Activated CD4-positive, alpha-beta T cell treated with anti-CD3 and anti-CD28 coated beads, Interleukin-2, amount 50 U/mL, for 1 hour (primary cell): ENCODE measurements around the gene CLK4.

Source experiments
- DNase-seq: peaks from one replicate; pipeline ENCODE4 v3.0.0-alpha.2; 2020

CLK4 gene

GRCh38 chr5:178626484-178627258, at the start of gene CLK4:
CLK4 (minus strand) TSS chr5:178627050; CDS start chr5:178623416, 3,634 bp downstream.
- DNase-seq = peak; percentile 97

GRCh38 chr5:178675922-178676321, 49.1 kb upstream of the CLK4 start:
- no peak for DNase-seq

GRCh38 chr5:178674334-178674733, 47.5 kb upstream of the CLK4 start:
- no peak for DNase-seq

DNA sequence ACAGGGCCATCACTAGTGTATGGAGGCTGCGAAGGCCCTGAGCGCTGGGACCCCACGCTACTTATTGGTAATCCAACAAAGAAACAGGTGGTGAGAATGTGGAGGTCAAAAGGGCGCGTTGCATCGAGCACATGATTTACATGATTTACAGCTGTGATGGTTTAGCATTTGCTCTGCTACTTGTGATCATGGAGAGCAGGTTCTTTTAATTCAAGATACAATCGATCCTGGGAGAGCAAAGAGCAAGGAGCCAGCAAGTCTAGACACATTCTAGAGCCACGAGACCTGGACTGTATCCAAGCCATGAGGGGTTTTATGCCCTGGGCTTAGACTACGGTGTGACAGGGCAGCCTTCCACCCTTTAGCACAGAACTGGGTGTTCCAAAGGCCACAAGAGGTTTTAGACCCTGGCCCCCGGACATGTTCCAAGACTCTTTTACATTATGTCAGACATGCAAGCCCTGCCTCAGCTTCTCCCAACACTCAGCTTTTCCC, 47.0 kb upstream of the CLK4 start:
- DNase-seq = no peak

DNA sequence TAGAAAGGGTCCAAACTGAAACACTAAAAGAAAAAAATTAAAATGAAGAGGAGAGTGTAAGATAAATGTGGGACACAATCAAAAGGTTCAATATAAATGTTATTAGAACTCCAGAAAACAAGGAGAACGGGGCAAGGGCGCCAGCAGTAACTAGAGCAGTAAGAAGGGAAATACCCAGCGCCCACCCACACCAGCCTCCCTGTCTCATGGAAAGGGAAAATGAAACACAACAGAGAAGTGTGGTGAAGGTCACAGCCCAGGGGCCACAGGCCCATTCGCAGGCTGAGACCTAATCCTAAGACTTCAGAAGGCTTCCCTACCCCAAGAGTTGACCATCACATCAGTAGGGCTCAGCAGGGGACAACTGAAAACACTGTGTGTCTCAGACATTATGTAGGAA, 45.8 kb upstream of the CLK4 start:
- DNase-seq = no peak

GRCh38 chr5:178671602-178672144, 44.8 kb upstream of the CLK4 start:
- DNase-seq = no peak

DNA sequence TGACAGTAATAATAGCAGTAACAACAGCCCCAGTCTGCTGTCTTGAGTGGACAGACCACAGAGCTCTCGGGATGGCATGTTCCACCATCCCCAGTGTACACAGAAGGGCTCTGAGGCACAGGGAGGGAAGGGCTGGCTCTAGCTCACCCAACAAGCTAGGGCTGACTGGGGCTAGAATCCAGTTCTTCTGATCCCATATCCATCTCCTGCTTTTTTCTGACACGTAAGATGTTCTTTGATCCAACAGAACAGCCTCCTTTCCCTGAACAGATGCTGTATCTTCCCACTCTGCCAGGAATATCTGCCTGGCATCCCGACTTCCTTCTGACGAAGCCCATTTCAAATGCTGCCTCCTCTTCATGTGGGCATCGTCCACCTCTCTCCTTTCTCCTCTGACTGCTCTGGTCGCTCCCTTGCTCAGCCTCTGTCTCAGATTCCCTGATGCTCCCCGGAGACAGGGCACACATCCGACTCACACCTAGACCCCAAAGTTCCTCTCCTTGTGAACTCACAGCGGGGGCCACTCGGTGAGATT, 43.6 kb upstream of the CLK4 start:
- DNase-seq = no peak

GRCh38 chr5:178668579-178668978, 41.7 kb upstream of the CLK4 start:
- no peak for DNase-seq

- no peak for DNase-seq
Measured at GRCh38 chr5:178667688-178668087, 40.8 kb upstream of the CLK4 start.

- no peak for DNase-seq
Measured at GRCh38 chr5:178667101-178667500, 40.3 kb upstream of the CLK4 start.

DNA sequence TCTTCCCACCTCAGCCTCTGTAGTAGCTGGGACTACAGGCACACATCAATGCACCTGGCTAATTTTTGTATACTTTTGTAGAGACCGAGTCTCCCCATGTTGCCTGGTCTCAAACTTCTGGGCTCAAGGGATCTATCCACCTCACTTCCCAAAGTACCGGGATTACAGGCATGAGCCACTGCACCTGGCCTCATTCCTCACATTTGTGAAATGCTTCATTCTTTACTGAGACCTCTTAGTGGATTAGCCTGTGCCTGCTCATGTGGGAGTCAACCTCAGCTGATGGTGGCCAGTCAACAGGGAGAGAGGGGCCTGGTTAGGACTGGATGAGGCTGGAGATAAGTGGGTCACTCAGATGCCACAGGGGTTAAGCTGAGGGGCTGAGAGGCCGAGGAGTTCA, 37.3 kb upstream of the CLK4 start:
- DNase-seq = no peak

GRCh38 chr5:178662541-178662860, 35.7 kb upstream of the CLK4 start:
- no peak for DNase-seq

GRCh38 chr5:178661836-178662540, 35.1 kb upstream of the CLK4 start:
- no peak for DNase-seq

DNA sequence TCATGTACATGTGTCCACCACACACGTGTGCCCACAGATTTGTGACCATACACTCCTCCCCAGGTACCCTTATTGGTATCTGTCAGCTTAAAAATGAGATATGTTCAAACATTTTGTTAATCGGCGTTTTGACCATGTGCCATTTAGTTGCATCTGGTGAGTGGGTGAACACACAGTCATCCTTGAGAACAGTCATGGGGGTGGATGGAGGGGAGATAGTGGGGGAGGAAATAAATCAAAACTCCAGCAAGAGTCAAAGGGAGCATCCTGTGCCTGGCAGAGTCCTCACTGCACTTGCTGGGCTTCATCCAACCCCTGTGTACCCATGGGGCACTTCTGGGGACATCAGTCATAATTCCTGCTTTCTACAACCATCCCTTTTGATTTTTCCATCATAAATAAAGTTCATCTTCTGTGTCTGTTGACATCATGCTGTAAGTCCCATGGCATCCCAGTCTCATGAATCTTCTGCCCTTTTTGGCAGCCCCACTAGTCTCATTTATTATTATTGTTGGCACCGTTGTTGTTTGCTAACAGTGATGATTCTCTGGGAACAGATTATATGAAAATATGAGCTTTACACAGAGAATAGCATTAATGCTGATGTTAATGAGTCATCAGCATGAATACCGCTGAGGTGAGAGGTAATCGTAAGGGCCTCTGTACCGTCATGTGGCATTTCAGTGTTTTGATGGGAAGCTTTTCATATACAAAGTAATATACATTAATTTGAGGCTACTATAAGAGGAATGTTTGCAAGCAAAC, 24.4 kb upstream of the CLK4 start:
- no peak for DNase-seq

DNA sequence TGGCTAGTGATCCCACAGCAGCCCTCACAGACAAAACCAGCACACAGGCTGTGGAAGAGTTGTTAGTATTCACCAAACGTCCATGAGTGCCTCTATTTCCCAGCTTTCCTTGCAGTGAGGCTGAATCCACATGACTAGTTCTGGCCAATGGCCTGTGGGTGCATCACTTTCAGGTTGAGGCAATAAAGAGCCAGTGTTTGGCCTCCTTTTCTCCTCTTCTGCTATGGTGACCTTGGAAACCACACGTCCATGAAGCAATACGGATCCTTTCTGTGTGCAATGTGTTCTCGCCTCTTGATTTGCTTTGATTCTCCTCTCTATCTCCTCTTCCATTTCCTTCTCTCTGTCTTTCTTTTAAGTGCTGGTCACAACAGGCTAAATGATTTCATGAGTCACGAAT, 23.4 kb upstream of the CLK4 start:
- DNase-seq = no peak

- no peak for DNase-seq
Measured at GRCh38 chr5:178649580-178649979, 22.7 kb upstream of the CLK4 start.

GRCh38 chr5:178644826-178645545, 18.1 kb upstream of the CLK4 start:
- DNase-seq = no peak

DNA sequence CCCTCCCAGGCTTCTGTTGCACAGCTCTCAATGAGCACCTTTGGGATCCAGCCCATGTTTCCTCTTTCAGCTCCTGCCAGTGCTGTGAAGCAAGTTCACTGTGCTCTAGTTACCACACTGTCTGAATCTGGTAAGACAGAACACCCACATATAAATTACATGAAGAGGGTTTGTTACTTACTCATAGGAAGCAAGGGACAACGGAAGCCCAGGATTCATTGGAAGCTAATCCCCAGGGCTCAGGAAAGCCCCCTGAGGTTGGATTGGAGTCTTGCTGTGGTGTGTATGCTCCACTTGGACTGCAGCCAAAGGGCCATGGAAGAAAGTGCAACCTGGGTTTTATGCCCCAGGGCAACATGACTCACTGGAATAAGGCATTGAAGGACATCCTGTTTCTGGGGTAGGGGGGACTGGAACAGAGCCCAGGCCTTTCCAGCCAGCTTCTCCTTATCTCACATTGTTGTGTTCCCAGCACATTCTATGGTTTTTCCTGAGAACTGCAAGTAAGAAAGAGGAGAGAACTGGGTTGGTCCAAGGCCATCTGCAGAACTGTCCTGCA, 15.6 kb upstream of the CLK4 start:
- no peak for DNase-seq

DNA sequence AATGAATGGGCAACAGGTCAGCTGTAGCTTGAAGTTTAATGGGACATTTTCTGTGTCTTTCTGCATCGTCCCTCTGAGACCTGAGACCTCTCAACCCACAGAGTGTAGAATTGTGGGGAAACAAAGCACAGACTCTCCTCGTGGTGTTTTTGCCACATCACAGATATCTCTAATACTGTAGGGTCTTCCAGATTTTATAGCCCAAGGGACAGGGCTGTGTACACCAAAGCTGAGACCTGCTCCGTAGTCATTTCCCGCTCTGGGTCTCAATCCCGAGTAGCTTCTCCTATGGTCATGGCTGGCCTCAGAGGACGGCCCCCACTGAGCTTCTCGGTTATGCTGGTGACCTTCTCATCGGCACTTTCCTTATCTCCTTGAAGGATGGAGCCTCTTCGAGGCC, 14.9 kb upstream of the CLK4 start:
- DNase-seq = no peak

- DNase-seq = no peak
Measured at GRCh38 chr5:178640331-178641045, 13.6 kb upstream of the CLK4 start.

GRCh38 chr5:178637356-178638074, 10.7 kb upstream of the CLK4 start:
- no peak for DNase-seq
